Dedifferentiated amniotic fluid mesenchymal stem cell (primary cell): ENCODE measurements around the gene ARNT2.

Experiments
- DNase-seq: peaks from one replicate; pipeline ENCODE4 v3.0.0-alpha.2; 2016; ENCODE audit errors: extremely low spot score

Gene ARNT2

GRCh38 chr15:80514071-80514780 is 110.0 kb downstream of the ARNT2 start:
- no peak for DNase-seq

DNA sequence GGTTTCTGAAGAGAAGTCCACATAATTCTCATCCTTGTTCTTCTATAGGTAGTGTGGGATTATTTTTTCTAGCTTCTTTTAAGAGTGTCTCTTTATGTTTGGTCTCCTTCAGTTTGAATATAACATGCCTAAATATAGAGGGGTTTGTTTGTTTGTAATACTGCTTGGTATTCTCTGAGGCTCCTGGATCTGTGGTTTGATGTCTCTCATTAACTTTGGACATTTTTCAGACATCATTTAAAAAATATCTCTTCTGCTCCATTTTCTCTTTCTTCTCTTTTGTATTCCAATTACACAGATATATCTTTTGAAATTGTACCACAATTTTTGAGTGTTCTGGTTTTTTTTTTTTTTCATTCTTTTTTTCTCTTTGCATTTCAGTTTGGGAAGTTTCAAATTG is 113.1 kb downstream of the ARNT2 start:
- DNase-seq, result no peak

- DNase-seq, result no peak
These were observed 114.3 kb downstream of the ARNT2 start for GRCh38 chr15:80518522-80518921.

DNA sequence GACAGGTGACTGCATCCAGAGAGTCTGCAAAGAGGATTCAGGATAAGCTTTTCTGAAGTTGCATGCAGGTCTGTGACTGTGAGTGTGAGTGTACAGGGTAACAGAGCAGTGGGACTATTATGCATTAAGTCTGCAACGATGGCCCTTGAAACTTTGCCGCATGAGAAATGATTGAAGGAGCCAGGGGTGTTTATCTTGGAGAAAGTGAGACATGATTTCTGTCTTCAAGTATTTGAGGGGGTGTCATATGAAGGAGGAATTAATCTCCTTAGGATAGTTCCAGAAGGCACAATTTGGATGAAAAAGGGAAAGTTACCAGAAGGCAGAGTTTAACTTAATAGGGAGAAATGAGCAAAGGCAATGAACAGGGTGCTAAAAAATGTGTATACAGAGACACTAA is 119.6 kb downstream of the ARNT2 start:
- DNase-seq, result no peak

DNA sequence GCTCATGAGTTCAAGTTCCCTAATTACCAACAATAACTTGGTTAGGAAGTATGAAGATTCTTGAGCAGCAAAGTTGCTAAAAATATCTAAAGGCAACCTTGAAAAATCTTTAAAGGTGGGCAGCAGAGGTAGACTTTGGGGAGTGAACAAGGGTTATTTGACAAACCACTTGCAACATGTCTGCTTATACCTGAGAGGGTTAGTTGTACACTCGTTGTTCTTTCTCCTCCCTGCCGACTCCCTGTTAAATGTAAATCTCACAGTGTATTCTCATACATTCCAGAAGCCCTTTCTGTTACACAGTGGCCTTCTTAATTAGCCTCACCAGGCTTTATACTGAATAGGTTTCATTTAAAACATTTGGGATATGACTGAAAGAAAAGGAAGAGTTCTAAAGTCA is 121.7 kb downstream of the ARNT2 start:
- no peak for DNase-seq

- peak; percentile 54 for DNase-seq
These were observed 122.6 kb downstream of the ARNT2 start for GRCh38 chr15:80526556-80527340.

- no peak for DNase-seq
These were observed 123.2 kb downstream of the ARNT2 start for GRCh38 chr15:80527406-80527805.

DNA sequence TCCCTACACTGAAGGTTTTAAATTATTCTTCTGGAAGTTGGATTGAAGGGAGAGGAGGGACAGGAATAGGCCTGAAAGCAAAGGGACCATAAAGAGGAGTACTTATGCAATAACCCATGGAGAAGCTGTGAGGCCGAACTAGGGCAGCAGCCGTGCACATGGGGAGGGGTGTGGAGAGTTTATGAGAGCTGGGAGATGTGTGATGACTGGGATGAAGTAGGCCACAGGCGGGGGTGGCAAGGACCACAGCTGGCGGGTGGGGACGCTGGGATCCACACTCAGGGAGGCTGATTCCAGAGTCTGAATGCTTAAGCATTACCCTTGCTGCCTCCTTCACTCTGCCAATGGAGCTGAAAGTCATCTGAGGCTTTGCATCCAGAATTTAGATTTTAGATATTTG is 123.8 kb downstream of the ARNT2 start:
- no peak for DNase-seq

DNA sequence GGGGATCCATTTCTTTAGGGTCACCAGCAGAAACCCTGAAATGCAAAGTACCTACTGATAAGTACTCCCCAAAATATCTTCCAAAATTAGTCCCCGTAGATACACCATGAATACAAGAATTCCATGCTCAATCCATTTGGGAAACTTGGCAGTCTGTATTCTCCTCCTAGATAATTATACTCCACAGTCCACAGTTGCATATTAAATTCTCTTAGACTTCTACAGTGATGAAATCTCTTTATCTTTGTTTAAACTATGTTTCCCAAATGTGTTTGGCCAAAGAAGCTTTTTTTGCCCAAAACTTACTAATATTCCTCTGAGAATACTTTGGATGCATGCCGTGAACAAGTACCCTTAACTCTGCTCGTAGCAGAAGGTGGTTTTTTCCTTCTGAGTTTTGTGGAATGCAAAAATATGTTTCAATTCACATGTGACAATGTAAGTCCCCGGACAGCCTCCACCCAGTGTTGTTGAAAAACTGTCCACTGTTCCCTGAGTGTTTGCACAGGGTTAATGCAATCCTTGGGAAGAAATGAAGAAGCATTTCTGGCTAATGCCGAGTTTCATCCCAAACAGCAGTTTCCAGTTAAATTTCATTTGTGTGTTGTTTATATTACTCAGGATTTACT is 126.7 kb downstream of the ARNT2 start:
- DNase-seq, result no peak

DNA sequence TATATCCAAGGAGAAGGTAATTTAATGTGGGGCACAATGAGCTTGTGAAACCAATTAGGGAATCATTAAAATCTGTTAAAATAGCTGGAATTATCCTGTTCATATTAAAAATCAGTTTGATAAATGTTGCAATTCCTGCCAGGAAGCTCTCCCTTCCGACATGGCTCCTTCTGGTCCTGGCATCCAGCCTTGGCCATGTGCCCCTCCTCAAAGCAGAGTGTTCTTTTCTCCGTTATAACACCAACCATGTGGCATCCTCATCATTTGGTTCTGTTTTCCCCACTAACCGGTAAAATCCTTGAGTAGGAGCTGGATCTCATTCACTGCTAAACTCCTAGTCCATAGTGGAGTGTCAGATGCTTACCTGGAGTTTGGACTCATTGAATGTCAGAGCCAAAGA is 127.2 kb downstream of the ARNT2 start:
- no peak for DNase-seq

- no peak for DNase-seq
These were observed 127.6 kb downstream of the ARNT2 start for GRCh38 chr15:80531796-80532195.

- DNase-seq, result no peak
These were observed 129.7 kb downstream of the ARNT2 start for GRCh38 chr15:80533790-80534333.

DNA sequence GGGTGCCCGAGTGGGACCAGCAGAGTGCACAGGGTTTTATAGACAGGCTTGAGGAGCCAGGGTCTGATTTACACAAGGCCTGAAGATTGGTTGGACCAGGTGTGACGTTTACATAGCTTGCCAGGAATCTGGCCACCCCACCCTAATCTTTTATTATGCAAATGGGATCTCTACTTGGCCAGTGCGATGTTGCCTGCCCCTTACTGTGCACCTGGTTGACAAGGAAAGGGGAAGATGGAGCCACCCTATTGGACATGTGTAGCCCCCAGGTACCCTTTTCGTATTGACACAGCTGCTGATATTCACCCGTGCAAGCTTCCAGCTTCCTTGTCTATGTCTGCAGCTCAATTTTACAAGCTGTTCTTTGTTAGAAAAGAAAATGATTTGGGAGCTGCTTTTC is 132.0 kb downstream of the ARNT2 start:
- no peak for DNase-seq

GRCh38 chr15:80536716-80537115 is 132.5 kb downstream of the ARNT2 start:
- DNase-seq, result no peak

DNA sequence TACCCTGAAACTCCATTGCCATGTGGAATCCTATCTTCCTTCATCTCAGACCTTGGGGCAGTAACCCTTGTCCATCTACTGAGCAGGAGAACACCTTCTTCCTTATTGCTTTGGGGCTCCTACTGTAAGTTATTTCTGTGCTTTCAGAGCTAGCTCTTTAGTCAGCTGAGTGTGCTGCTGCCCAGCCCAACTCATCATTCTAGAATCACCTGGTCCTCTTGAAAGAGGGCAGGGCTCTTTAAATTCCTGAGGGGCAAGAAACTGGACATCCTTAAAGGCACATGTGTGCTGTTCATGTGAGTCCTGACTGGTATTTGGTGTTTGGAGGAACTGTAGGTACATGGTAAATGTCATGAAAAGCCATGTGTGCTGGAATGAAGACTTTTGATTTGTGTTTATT is 140.9 kb downstream of the ARNT2 start:
- no peak for DNase-seq

DNA sequence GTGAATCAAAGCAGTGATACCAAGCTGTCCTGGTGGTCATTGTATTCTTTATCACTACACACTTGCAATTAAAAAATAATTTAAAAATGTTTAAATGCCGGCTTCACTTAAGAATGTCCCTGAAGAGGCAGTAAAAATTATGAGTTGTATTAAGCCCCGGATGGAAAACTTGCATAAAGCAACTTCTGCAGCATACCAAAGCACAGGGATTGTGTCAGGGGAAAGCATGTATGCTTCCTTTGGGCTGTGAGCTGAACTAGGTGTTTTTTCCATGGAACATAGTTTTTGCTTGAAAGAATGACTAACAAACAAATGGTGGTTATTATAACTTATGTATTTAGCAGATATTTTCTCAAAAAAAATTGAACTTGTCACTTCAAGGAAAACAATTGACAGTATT is 143.1 kb downstream of the ARNT2 start:
- DNase-seq, result no peak

- DNase-seq, result peak; percentile 64
These were observed 145.0 kb downstream of the ARNT2 start for GRCh38 chr15:80549191-80549590.

GRCh38 chr15:80549654-80550053 is 145.5 kb downstream of the ARNT2 start:
- no peak for DNase-seq

GRCh38 chr15:80550219-80550907 is 146.2 kb downstream of the ARNT2 start:
- DNase-seq, result peak; percentile 91

DNA sequence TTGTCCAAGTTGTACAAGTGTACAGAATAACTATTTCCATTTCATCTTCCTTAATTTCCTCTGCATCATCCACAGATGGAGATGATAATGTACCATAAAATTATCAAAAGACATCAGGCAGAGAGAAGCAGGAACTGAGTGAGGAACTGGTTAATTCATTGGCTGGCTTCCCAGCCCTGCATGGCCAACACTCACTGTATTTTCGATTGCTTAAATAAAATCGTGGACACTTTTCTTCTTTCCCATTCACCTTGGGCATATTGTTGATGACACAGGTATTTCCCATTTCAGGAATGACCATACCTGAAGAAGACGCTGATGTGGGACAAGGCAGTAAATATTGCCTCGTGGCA is 146.7 kb downstream of the ARNT2 start:
- DNase-seq, result no peak

GRCh38 chr15:80551348-80551747 is 147.2 kb downstream of the ARNT2 start:
- DNase-seq, result no peak

DNA sequence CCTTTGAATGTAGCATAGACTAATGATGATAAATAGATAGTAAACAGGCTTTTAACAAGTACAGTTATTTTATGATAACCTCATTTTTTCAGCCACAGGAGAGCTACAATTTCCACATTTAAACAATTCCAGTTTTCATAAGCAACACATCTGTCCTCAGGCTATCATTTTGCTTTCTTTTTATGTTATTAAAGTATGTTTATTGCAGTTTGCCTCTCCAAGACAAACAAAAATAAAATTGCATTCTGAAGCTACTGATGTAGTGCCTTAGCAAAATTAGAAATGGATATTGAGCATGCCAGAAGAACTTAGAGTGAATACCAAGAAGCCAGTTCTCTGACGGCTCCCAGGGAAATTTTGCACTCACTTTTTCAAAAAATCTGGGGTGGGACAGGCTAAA is 150.4 kb downstream of the ARNT2 start:
- DNase-seq, result peak; percentile 32
